Measurements from ENCODE around the gene RNF180.

The RNF180 gene

DNA sequence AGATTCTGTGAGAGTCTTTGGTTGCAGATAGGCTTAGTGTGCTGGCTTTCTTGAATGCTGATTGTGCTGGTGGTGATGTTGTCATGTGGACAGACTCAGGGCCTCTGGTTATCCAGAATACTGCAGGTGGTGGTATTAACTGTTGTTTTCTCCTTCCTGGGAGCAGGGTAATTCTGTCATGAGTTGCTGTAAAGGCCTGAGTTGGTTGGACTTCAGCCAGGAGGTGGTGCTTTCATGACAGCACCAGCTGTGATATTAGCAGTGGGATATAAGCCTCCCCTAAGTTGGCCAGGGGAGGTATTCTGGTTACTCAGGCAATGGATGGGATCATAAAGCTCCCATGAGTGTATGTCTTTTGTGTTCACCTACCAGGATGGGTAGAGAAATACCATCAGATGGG is 16.4 kb upstream of the RNF180 start:
- Histone ChIP-seq H3K23ac (ENCODE audit: low read length in 2 of 2) (no peak overlapping the region), H2BK5ac (ENCODE audit: low read depth, low read length, poor library complexity, severe bottlenecking) (no peak overlapping the region), H3K4me1 (ENCODE audit: control insufficient read depth, insufficient read depth, low read depth, low read length) (peaks cover 2% of the 10 kb centered on the region), H3K14ac (ENCODE audit: low read length in 2 of 2) (no peak overlapping the region), H4K91ac (ENCODE audit: low read length) (no peak overlapping the region), H2BK120ac (ENCODE audit: low read depth, low read length) (no peak overlapping the region), H2BK12ac (ENCODE audit: low read length in 2 of 2) (no peak overlapping the region), H2BK15ac (ENCODE audit: low read depth, poor library complexity, severe bottlenecking) (no peak overlapping the region), H3K36me3 (ENCODE audit: control insufficient read depth in 1 of 2, insufficient read depth in 2 of 2, low read depth in 1 of 2, low read length in 2 of 2) (no peaks in the 10 kb centered on the region), H3K27ac (ENCODE audit: low read length, poor library complexity, severe bottlenecking) (no peak overlapping the region), H3K4ac (ENCODE audit: low read depth in 1 of 2, low read length in 2 of 2) (no peak overlapping the region), H3K4me3 (ENCODE audit: insufficient read depth in 1 of 2, low read depth in 1 of 2, low read length in 2 of 2) (no peak overlapping the region), H3K9me3 (ENCODE audit: control insufficient read depth, low read length) (peaks cover 18% of the 10 kb centered on the region), H4K8ac (ENCODE audit: low read length) (no peak overlapping the region), H3K9ac (ENCODE audit: low read length) (no peak overlapping the region), H3K27me3 (ENCODE audit: control insufficient read depth in 1 of 2, insufficient read depth in 1 of 2, low read length in 2 of 2) (peaks cover 0 to 7% of the 10 kb centered on the region in 2 experiments), H2AFZ (ENCODE audit: low read depth, low read length) (no peak overlapping the region), H2AK5ac (ENCODE audit: low read length, severe bottlenecking) (no peak overlapping the region), H3K18ac (ENCODE audit: low read depth in 1 of 2, low read length in 2 of 2) (no peak overlapping the region), H3K79me1 (replicated peaks; ENCODE audit: low read length, poor library complexity, severe bottlenecking) (no peaks in the 10 kb centered on the region), H3K4me2 (ENCODE audit: low read length, poor library complexity, severe bottlenecking) (no peak overlapping the region)
- no peak for DNase-seq

DNA sequence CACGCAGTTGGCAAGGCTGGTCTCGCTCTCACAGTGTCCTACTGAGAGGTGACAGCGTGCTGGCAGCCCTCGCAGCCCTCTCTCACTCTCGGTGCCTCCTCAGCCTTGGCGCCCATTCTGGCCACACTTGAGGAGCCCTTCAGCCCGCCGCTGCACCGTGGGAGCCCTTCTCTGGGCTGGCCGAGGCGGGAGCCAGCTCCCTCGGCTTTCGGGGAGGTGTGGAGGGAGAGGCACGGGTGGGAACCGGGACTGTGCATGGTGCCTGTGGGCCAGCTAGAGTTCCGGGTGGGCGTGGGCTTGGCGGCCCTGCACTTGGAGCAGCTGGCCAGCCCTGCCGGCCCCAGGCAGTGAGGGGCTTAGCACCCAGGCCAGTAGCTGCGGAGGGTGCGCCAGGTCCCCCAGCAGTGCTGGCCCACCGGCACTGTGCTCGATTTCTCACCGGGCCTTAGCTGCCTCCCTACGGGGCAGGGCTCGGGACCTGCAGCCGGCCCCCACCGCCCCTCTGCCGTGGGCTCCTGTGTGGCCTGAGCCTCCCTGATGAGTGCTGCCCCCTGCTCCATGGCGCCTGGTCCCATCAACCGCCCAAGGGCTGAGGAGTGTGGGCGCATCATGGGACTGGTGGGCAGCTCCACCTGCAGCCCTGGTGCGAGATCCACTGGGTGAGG is 15.7 kb upstream of the RNF180 start:
- Histone ChIP-seq H3K23ac (ENCODE audit: low read length in 2 of 2) (no peak overlapping the region), H3K4me2 (ENCODE audit: low read length, poor library complexity, severe bottlenecking) (no peak overlapping the region), H2BK5ac (ENCODE audit: low read depth, low read length, poor library complexity, severe bottlenecking) (no peak overlapping the region), H3K79me1 (replicated peaks; ENCODE audit: low read length, poor library complexity, severe bottlenecking) (no peaks in the 10 kb centered on the region), H3K4ac (ENCODE audit: low read depth in 1 of 2, low read length in 2 of 2) (no peak overlapping the region), H4K8ac (ENCODE audit: low read length) (no peak overlapping the region), H3K27me3 (ENCODE audit: control insufficient read depth in 1 of 2, insufficient read depth in 1 of 2, low read length in 2 of 2) (peaks cover 0 to 13% of the 10 kb centered on the region in 2 experiments), H2AK5ac (ENCODE audit: low read length, severe bottlenecking) (no peak overlapping the region), H3K27ac (ENCODE audit: low read length, poor library complexity, severe bottlenecking) (no peak overlapping the region), H3K18ac (ENCODE audit: low read depth in 1 of 2, low read length in 2 of 2) (no peak overlapping the region), H3K4me3 (ENCODE audit: insufficient read depth in 1 of 2, low read depth in 1 of 2, low read length in 2 of 2) (no peak overlapping the region), H3K36me3 (ENCODE audit: control insufficient read depth in 1 of 2, insufficient read depth in 2 of 2, low read depth in 1 of 2, low read length in 2 of 2) (no peaks in the 10 kb centered on the region), H3K9me3 (ENCODE audit: control insufficient read depth, low read length) (peaks cover 19% of the 10 kb centered on the region), H4K91ac (ENCODE audit: low read length) (no peak overlapping the region), H2BK12ac (ENCODE audit: low read length in 2 of 2) (no peak overlapping the region), H3K4me1 (ENCODE audit: control insufficient read depth, insufficient read depth, low read depth, low read length) (peaks cover 2% of the 10 kb centered on the region), H2AFZ (ENCODE audit: low read depth, low read length) (no peak overlapping the region), H2BK120ac (ENCODE audit: low read depth, low read length) (no peak overlapping the region), H3K9ac (ENCODE audit: low read length) (no peak overlapping the region), H2BK15ac (ENCODE audit: low read depth, poor library complexity, severe bottlenecking) (no peak overlapping the region), H3K14ac (ENCODE audit: low read length in 2 of 2) (no peak overlapping the region)
- no peak for DNase-seq
- WGBS, result 96% methylated on average over 30 of the region's 33 CpGs

DNA sequence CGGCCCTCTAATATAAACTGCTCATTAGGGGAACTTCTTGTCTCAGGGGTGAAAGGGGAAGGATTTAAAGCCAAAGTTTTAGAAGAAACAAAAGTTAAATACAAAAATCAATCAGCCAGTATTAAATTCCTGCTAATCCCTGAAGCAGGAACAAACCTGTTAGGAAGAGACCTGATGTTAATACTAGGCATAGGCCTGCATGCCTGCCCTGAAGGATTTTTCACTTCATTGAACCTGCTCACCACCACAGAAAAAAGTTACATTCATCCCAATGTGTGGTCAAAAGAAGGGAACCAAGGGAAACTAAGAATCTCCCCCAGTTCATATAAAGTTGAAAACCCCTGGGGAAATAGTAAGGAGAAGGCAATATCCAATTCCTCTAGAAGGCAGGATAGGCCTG is 9.4 kb upstream of the RNF180 start:
- no peak overlapping the region for H3K4ac ChIP-seq (ENCODE audit: low read depth in 1 of 2, low read length in 2 of 2)
- no peak overlapping the region for H3K27ac ChIP-seq (ENCODE audit: low read length, poor library complexity, severe bottlenecking)
- H4K8ac ChIP-seq (ENCODE audit: low read length), result no peak overlapping the region
- no peak overlapping the region for H2BK5ac ChIP-seq (ENCODE audit: low read depth, low read length, poor library complexity, severe bottlenecking)
- H3K9ac ChIP-seq (ENCODE audit: low read length), result no peak overlapping the region
- DNase-seq, result no peak
- no peak overlapping the region for H2BK12ac ChIP-seq (ENCODE audit: low read length in 2 of 2)
- H3K9me3 ChIP-seq (ENCODE audit: control insufficient read depth, low read length), result peaks cover 19% of the 10 kb centered on the region
- H3K27me3 ChIP-seq (ENCODE audit: control insufficient read depth in 1 of 2, insufficient read depth in 1 of 2, low read length in 2 of 2), result peaks cover 0 to 13% of the 10 kb centered on the region in 2 experiments
- no CpG with 5 or more reads among the region's 1 CpG for WGBS
- no peak overlapping the region for H3K4me2 ChIP-seq (ENCODE audit: low read length, poor library complexity, severe bottlenecking)
- H3K4me3 ChIP-seq (ENCODE audit: insufficient read depth in 1 of 2, low read depth in 1 of 2, low read length in 2 of 2), result no peak overlapping the region
- no peak overlapping the region for H3K14ac ChIP-seq (ENCODE audit: low read length in 2 of 2)
- no peak overlapping the region for H4K91ac ChIP-seq (ENCODE audit: low read length)
- H2AFZ ChIP-seq (ENCODE audit: low read depth, low read length), result no peak overlapping the region
- H2BK15ac ChIP-seq (ENCODE audit: low read depth, poor library complexity, severe bottlenecking), result no peak overlapping the region
- no peaks in the 10 kb centered on the region for H3K4me1 ChIP-seq (ENCODE audit: control insufficient read depth, insufficient read depth, low read depth, low read length)
- no peak overlapping the region for H3K23ac ChIP-seq (ENCODE audit: low read length in 2 of 2)
- no peak overlapping the region for H2AK5ac ChIP-seq (ENCODE audit: low read length, severe bottlenecking)
- H3K79me1 ChIP-seq (replicated peaks; ENCODE audit: low read length, poor library complexity, severe bottlenecking), result no peaks in the 10 kb centered on the region
- H3K36me3 ChIP-seq (ENCODE audit: control insufficient read depth in 1 of 2, insufficient read depth in 2 of 2, low read depth in 1 of 2, low read length in 2 of 2), result no peaks in the 10 kb centered on the region
- no peak overlapping the region for H3K18ac ChIP-seq (ENCODE audit: low read depth in 1 of 2, low read length in 2 of 2)
- no peak overlapping the region for H2BK120ac ChIP-seq (ENCODE audit: low read depth, low read length)

DNA sequence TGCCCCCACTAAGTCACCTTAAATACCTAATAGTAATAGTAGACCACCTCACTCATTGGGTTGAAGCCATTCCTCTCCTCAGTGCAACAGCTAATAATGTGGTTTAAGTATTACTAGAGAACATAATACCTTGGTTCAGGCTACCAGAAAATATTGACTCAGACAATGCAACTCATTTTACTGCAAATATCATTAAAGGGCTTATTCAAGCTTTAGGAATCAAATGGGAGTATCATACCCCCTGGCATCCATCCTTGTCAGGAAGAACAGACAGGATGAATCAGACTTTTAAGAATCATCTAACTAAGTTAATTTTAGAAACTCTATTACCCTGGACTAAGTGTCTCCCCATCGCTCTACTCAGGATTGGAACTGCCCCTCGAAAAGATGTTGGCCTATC is 6.8 kb upstream of the RNF180 start:
- H3K4me3 ChIP-seq (ENCODE audit: insufficient read depth in 1 of 2, low read depth in 1 of 2, low read length in 2 of 2), result no peak overlapping the region
- H2BK5ac ChIP-seq (ENCODE audit: low read depth, low read length, poor library complexity, severe bottlenecking), result no peak overlapping the region
- H4K8ac ChIP-seq (ENCODE audit: low read length), result no peak overlapping the region
- peaks cover 0 to 8% of the 10 kb centered on the region in 2 experiments for H3K27me3 ChIP-seq (ENCODE audit: control insufficient read depth in 1 of 2, insufficient read depth in 1 of 2, low read length in 2 of 2)
- no peak for DNase-seq
- no peak overlapping the region for H2BK15ac ChIP-seq (ENCODE audit: low read depth, poor library complexity, severe bottlenecking)
- H3K14ac ChIP-seq (ENCODE audit: low read length in 2 of 2), result no peak overlapping the region
- H3K9me3 ChIP-seq (ENCODE audit: control insufficient read depth, low read length), result peaks cover 6% of the 10 kb centered on the region
- H4K91ac ChIP-seq (ENCODE audit: low read length), result no peak overlapping the region
- H3K36me3 ChIP-seq (ENCODE audit: control insufficient read depth in 1 of 2, insufficient read depth in 2 of 2, low read depth in 1 of 2, low read length in 2 of 2), result no peaks in the 10 kb centered on the region
- H2AFZ ChIP-seq (ENCODE audit: low read depth, low read length), result no peak overlapping the region
- no peak overlapping the region for H3K23ac ChIP-seq (ENCODE audit: low read length in 2 of 2)
- H3K79me1 ChIP-seq (replicated peaks; ENCODE audit: low read length, poor library complexity, severe bottlenecking), result no peaks in the 10 kb centered on the region
- no peaks in the 10 kb centered on the region for H3K4me1 ChIP-seq (ENCODE audit: control insufficient read depth, insufficient read depth, low read depth, low read length)
- no peak overlapping the region for H3K18ac ChIP-seq (ENCODE audit: low read depth in 1 of 2, low read length in 2 of 2)
- 73% methylated on average over 2 of the region's 2 CpGs for WGBS
- no peak overlapping the region for H2AK5ac ChIP-seq (ENCODE audit: low read length, severe bottlenecking)
- H3K9ac ChIP-seq (ENCODE audit: low read length), result no peak overlapping the region
- no peak overlapping the region for H3K27ac ChIP-seq (ENCODE audit: low read length, poor library complexity, severe bottlenecking)
- no peak overlapping the region for H3K4me2 ChIP-seq (ENCODE audit: low read length, poor library complexity, severe bottlenecking)
- no peak overlapping the region for H2BK120ac ChIP-seq (ENCODE audit: low read depth, low read length)
- no peak overlapping the region for H3K4ac ChIP-seq (ENCODE audit: low read depth in 1 of 2, low read length in 2 of 2)
- no peak overlapping the region for H2BK12ac ChIP-seq (ENCODE audit: low read length in 2 of 2)

Data from mesenchymal stem cell (in vitro differentiated cells and primary cell).